H1 (cell line): Measurements from ENCODE around the gene PDE4D. TPM values are rescaled to one million over a fixed set of nuclear protein-coding genes. Genes with fewer than 3 reads are reported as not detected.

Source experiments
- CTCF ChIA-PET: fragments of 300-600 bp; sonication (Branson Sonifier 250); formaldehyde crosslinking; loops from one replicate; lab custom pipeline; 2021; ENCODE audit not compliant: partially characterized antibody; lab: Charles Lee
- POLR2A ChIA-PET: fragments of 300-600 bp; sonication (Branson Sonifier 250); formaldehyde crosslinking; loops from one replicate; lab custom pipeline; 2021; ENCODE audit warnings: inconsistent platforms; ENCODE audit not compliant: partially characterized antibody; lab: Charles Lee
- DNase-seq, 2 experiments: peaks; one replicate each; pipeline versions ENCODE4 v3.0.0 to v3.0.0-alpha.2; 2010 to 2022; ENCODE audit warnings: low spot score in 2 of 2, low read depth in 1 of 2, mixed read lengths in 1 of 2
- FAIRE-seq: peaks from 2 replicates; lab custom pipeline; 2011; peaks lifted over from hg19 to GRCh38; lab: Jason Lieb, UNC
- H2AFZ ChIP-seq: 2 replicates; pipeline ENCODE4 v1.8.1; 2012; ENCODE audit warnings: low read length, inconsistent platforms
- H2AK5ac ChIP-seq: 2 replicates; pipeline ENCODE4 v1.6.1; 2013; ENCODE audit warnings: low read depth, low read length
- H2BK120ac ChIP-seq: replicated peaks from 2 replicates; pipeline ENCODE3; 2013; ENCODE audit warnings: low read depth, low read length, inconsistent platforms
- H2BK12ac ChIP-seq: 2 replicates; pipeline ENCODE4 v1.6.1; 2013; ENCODE audit warnings: low read depth, low read length
- H2BK15ac ChIP-seq: 2 replicates; pipeline ENCODE4 v1.6.1; 2013; ENCODE audit warnings: low read length
- H2BK20ac ChIP-seq: 2 replicates; pipeline ENCODE4 v1.6.1; 2013; ENCODE audit warnings: low read length
- H2BK5ac ChIP-seq: 2 replicates; pipeline ENCODE4 v1.6.1; 2013; ENCODE audit warnings: low read depth, low read length
- H3K14ac ChIP-seq: 2 replicates; pipeline ENCODE4 v1.6.1; 2013; ENCODE audit warnings: inconsistent platforms; ENCODE audit not compliant: insufficient read length
- H3K18ac ChIP-seq: 2 replicates; pipeline ENCODE4 v1.6.1; 2013; ENCODE audit warnings: low read length; ENCODE audit errors: extremely low read depth
- H3K23ac ChIP-seq: 2 replicates; pipeline ENCODE4 v1.6.1; 2013; ENCODE audit warnings: inconsistent platforms; ENCODE audit not compliant: insufficient read length
- H3K23me2 ChIP-seq: 2 replicates; pipeline ENCODE4 v1.6.1; 2013; ENCODE audit warnings: low read depth, low read length
- H3K27ac ChIP-seq: 2 replicates; pipeline ENCODE4 v1.6.1; 2011; ENCODE audit warnings: low read depth, low read length, inconsistent platforms
- H3K27me3 ChIP-seq, 4 experiments: replicated peaks in 1 of 4; 1 replicate in 1 of 4; 2 replicates in 3 of 4; pipeline versions ENCODE4 v1.6.1 to v1.8.1; 2011 to 2013; ENCODE audit warnings: low read length in 3 of 4, mild to moderate bottlenecking in 3 of 4, inconsistent platforms in 2 of 4, mixed read lengths in 2 of 4, moderate library complexity in 1 of 4; ENCODE audit not compliant: control insufficient read depth in 3 of 4, insufficient read depth in 3 of 4; ENCODE audit errors: extremely low read depth in 1 of 4
- H3K36me3 ChIP-seq, 4 experiments: 2 replicates each; pipeline versions ENCODE4 v1.6.1 to v1.8.1; 2011 to 2013; ENCODE audit warnings: mild to moderate bottlenecking in 4 of 4, low read length in 3 of 4, moderate library complexity in 2 of 4, control low read depth in 1 of 4, inconsistent platforms in 1 of 4; ENCODE audit not compliant: insufficient read depth in 4 of 4, control insufficient read depth in 2 of 4
- H3K4ac ChIP-seq: replicated peaks from 2 replicates; pipeline ENCODE3; 2013; ENCODE audit warnings: low read length, low read depth, mixed read lengths, inconsistent platforms; ENCODE audit not compliant: insufficient read length
- H3K4me1 ChIP-seq, 4 experiments: replicated peaks in 1 of 4; 1 replicate in 1 of 4; 2 replicates in 3 of 4; pipeline versions ENCODE4 v1.6.1 to v1.8.1; 2011 to 2013; ENCODE audit warnings: low read length in 3 of 4, inconsistent platforms in 2 of 4, mixed read lengths in 1 of 4; ENCODE audit not compliant: insufficient read depth in 4 of 4, control insufficient read depth in 3 of 4
- H3K4me2 ChIP-seq, 2 experiments: 2 replicates each; pipeline versions ENCODE4 v1.6.1 to v1.8.1; 2011 to 2013; ENCODE audit warnings: low read depth in 2 of 2, low read length in 2 of 2, control low read depth in 1 of 2, inconsistent platforms in 1 of 2, mild to moderate bottlenecking in 1 of 2; ENCODE audit not compliant: insufficient read depth in 1 of 2
- H3K4me3 ChIP-seq, 4 experiments: fragments of 200-600, 300-600 bp in 1 of 4; sonication (generic), shearing (Covaris generic), sonication (Bioruptor Twin) in 1 of 4; 2 replicates each; pipeline versions ENCODE4 v1.5.1 to v1.8.1; 2011 to 2016; ENCODE audit warnings: low read length in 4 of 4, low read depth in 3 of 4, control low read depth in 2 of 4, inconsistent platforms in 2 of 4, mild to moderate bottlenecking in 2 of 4, mixed read lengths in 1 of 4, moderate library complexity in 1 of 4; ENCODE audit not compliant: insufficient read depth in 2 of 4; ENCODE audit errors: extremely low read depth in 1 of 4
- H3K56ac ChIP-seq: replicated peaks from 2 replicates; pipeline ENCODE3; 2013; ENCODE audit warnings: low read depth, mild to moderate bottlenecking, mixed read lengths, low read length, inconsistent platforms; ENCODE audit not compliant: insufficient read length
- H3K79me1 ChIP-seq: 2 replicates; pipeline ENCODE4 v1.6.1; 2013; ENCODE audit warnings: low read depth, low read length, control low read depth
- H3K79me2 ChIP-seq, 2 experiments: 2 replicates each; pipeline versions ENCODE4 v1.6.1 to v1.8.1; 2012 to 2013; ENCODE audit warnings: low read length in 2 of 2, mild to moderate bottlenecking in 2 of 2, inconsistent platforms in 1 of 2; ENCODE audit not compliant: insufficient read depth in 2 of 2, control insufficient read depth in 1 of 2
- H3K9ac ChIP-seq, 4 experiments: replicated peaks in 1 of 4; 1 replicate in 1 of 4; 2 replicates in 3 of 4; pipeline versions ENCODE4 v1.6.1 to v1.8.1; 2011 to 2013; ENCODE audit warnings: low read depth in 3 of 4, low read length in 3 of 4, control low read depth in 2 of 4, mild to moderate bottlenecking in 2 of 4, moderate library complexity in 2 of 4, inconsistent platforms in 1 of 4; ENCODE audit errors: extremely low read depth in 1 of 4
- H3K9me3 ChIP-seq, 2 experiments: 2 replicates each; pipeline versions ENCODE4 v1.6.1 to v1.8.1; 2012 to 2013; ENCODE audit warnings: mild to moderate bottlenecking in 2 of 2, moderate library complexity in 2 of 2, control low read depth in 1 of 2, inconsistent platforms in 1 of 2, low read depth in 1 of 2, low read length in 1 of 2, mixed read lengths in 1 of 2; ENCODE audit not compliant: insufficient read depth in 2 of 2
- H4K20me1 ChIP-seq, 2 experiments: replicated peaks in 1 of 2; 2 replicates each; pipeline versions ENCODE3 to v1.8.1; 2011 to 2013; ENCODE audit warnings: inconsistent platforms in 2 of 2, low read length in 2 of 2, mild to moderate bottlenecking in 1 of 2; ENCODE audit not compliant: insufficient read depth in 2 of 2, control insufficient read depth in 1 of 2
- H4K5ac ChIP-seq: 2 replicates; pipeline ENCODE4 v1.6.1; 2013; ENCODE audit warnings: low read length, low read depth, mixed read lengths, inconsistent platforms; ENCODE audit not compliant: insufficient read length
- H4K8ac ChIP-seq: 2 replicates; pipeline ENCODE4 v1.8.0; 2013; ENCODE audit warnings: mild to moderate bottlenecking, moderate library complexity, low read length, inconsistent platforms; ENCODE audit not compliant: insufficient read depth; ENCODE audit errors: extremely low read depth
- H4K91ac ChIP-seq: replicated peaks from 2 replicates; pipeline ENCODE3; 2013; ENCODE audit warnings: low read length, mixed read lengths, inconsistent platforms; ENCODE audit not compliant: insufficient read length
- BCL11A ChIP-seq, 2 experiments: IDR thresholded peaks; one replicate each; pipeline ENCODE4 v1.6.1; 2011; ENCODE audit warnings: low read depth in 2 of 2, low read length in 2 of 2, mild to moderate bottlenecking in 2 of 2
- JUND ChIP-seq: IDR thresholded peaks from 2 replicates; pipeline ENCODE4 v1.6.1; 2011; ENCODE audit warnings: mild to moderate bottlenecking, improper control_type of control experiment, low read length
- KDM4A ChIP-seq: IDR thresholded peaks from one replicate; pipeline ENCODE4 v1.7.1; 2012; ENCODE audit warnings: low read depth, mild to moderate bottlenecking, moderate library complexity, low read length, inconsistent platforms; ENCODE audit not compliant: severe bottlenecking
- KDM5A ChIP-seq: fragments of 200-600 bp; IDR thresholded peaks from 2 replicates; pipeline ENCODE4 v1.7.1; 2012; ENCODE audit warnings: mild to moderate bottlenecking, low read length, inconsistent platforms, mixed read lengths
- NRF1 ChIP-seq: IDR thresholded peaks from 2 replicates; pipeline ENCODE4 v1.6.1; 2011; ENCODE audit warnings: mild to moderate bottlenecking, low read depth, low read length, improper control_type of control experiment
- POU5F1 ChIP-seq: IDR thresholded peaks from 2 replicates; pipeline ENCODE4 v1.6.1; 2011; ENCODE audit warnings: low read depth, mild to moderate bottlenecking, low read length, moderate library complexity
- RNF2 ChIP-seq: fragments of 200-900, 300-1000 bp; sonication (generic); IDR thresholded peaks from 2 replicates; pipeline ENCODE4 v1.7.1; 2016; ENCODE audit warnings: borderline replicate concordance, low read depth, mild to moderate bottlenecking, antibody characterized with exemption, low read length; ENCODE audit not compliant: poor library complexity, severe bottlenecking; ENCODE audit errors: missing control alignments
- RXRA ChIP-seq: IDR thresholded peaks from 2 replicates; pipeline ENCODE4 v1.6.1; 2011; ENCODE audit warnings: low read depth, mild to moderate bottlenecking, low read length, moderate library complexity; ENCODE audit not compliant: insufficient read depth
- SUZ12 ChIP-seq: fragments of 200-600 bp; sonication (generic); IDR thresholded peaks from 2 replicates; pipeline ENCODE4 v1.6.1; 2012; ENCODE audit warnings: mild to moderate bottlenecking, inconsistent platforms, low read length, moderate library complexity, mixed read lengths
- ZNF274 ChIP-seq: IDR thresholded peaks from 2 replicates; pipeline ENCODE4 v1.7.0; 2012; ENCODE audit warnings: low read length, borderline replicate concordance; ENCODE audit errors: extremely low read depth
- WGBS, 2 experiments: shearing (Covaris generic) in 1 of 2; methylation state at CpG; one replicate each; pipeline versions ENCODE4 v1.1.6 to v1.1.7; 2013 to 2015; ENCODE audit warnings: low lambda C conversion rate in 2 of 2, mixed read lengths in 2 of 2, inconsistent platforms in 1 of 2, low coverage in 1 of 2, missing lambda C conversion rate in 1 of 2; ENCODE audit not compliant: insufficient replicate concordance in 2 of 2, insufficient coverage in 1 of 2, insufficient read length in 1 of 2; ENCODE audit errors: extremely low coverage in 1 of 2, missing lambda C conversion rate in 1 of 2; 5-methylcytosine and 5-hydroxymethylcytosine counted together
- polyA plus RNA-seq, 7 experiments: library from polyadenylated mRNA; depleted of rRNA in 3 of 7; stranded (reverse) in 5 of 7; unstranded in 2 of 7; fragments of >200 nt in 5 of 7; fragments of 200-250 nt in 2 of 7; gene quantifications; 1 replicate in 5 of 7; 2 replicates in 1 of 7; 4 replicates in 1 of 7; pipeline versions ENCODE4 v1.2.1 to v1.2.3, GENCODE V29; 2011 to 2013; ENCODE audit warnings: missing spikeins in 2 of 7, mixed read lengths in 2 of 7
- total RNA-seq: library from RNA; stranded (reverse); fragmentation: NEBNext Ultra II Directional; extraction: Animal tissue kit (Norgen Biotek cat#: 25700); gene quantifications from 2 replicates; pipeline ENCODE4 v1.2.1, GENCODE V29; 2021
- TF ChIP-seq, protein P1 (sequence below), 3 experiments: IDR thresholded peaks; 1 replicate in 2 of 3; 2 replicates in 1 of 3; pipeline versions ENCODE4 v1.5.1 to v1.6.1; 2011; ENCODE audit warnings: low read length in 3 of 3, mild to moderate bottlenecking in 3 of 3, inconsistent platforms in 2 of 3, low read depth in 1 of 3, moderate library complexity in 1 of 3; ENCODE audit not compliant: insufficient read depth in 1 of 3; ENCODE audit errors: control extremely low read depth in 1 of 3

PDE4D gene
- total and polyA plus RNA-seq, 2 of the 8 experiments (the other 6 are each of a cell fraction or from before 2014, with no cell fraction given) = 2.3 to 3.7 TPM

DNA sequence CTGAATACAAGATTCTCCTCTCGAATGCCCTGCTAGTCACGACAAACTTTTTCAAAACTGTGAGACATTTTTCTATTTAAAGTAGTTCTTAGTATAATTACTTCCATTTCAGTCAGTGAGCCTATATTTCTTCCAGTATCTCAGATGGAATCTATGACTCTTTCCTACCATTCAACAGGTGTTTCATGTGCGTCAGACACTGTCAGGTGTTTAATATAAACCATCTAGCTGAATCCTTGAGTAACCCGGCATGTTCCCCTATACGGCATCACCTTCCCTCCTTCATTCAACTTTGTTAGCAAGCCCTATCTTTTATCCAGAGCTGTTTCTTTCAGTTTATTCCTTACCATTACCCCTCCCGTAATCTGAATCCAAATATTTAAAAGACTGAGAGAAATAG lies 891.8 kb downstream of the PDE4D start:
- Histone ChIP-seq H2BK12ac (no peak overlapping the region), H3K79me2 (no peaks in the 10 kb centered on the region), H2BK5ac (no peak overlapping the region), H2BK15ac (no peak overlapping the region), H3K9me3 (no peaks in the 10 kb centered on the region; a peak in 1 of 4 replicates), H2AFZ (no peak overlapping the region), H3K4me2 (no peak overlapping the region), H3K4ac (no peak overlapping the region), H3K56ac (no peak overlapping the region), H2BK120ac (no peak overlapping the region), H3K4me1 (peaks cover 2 to 14% (median 10%) of the 10 kb centered on the region in 4 experiments; a peak in 6 of 7 replicates), H3K27ac (no peak overlapping the region), H3K23me2 (no peaks in the 10 kb centered on the region), H3K9ac (no peak overlapping the region), H3K14ac (no peak overlapping the region), H2BK20ac (no peak overlapping the region), H3K27me3 (no peaks in the 10 kb centered on the region), H3K4me3 (no peak overlapping the region), H3K79me1 (no peaks in the 10 kb centered on the region), H4K5ac (no peak overlapping the region), H4K20me1 (no peaks in the 10 kb centered on the region), H2AK5ac (no peak overlapping the region), H3K18ac (no peak overlapping the region), H3K23ac (no peak overlapping the region), H4K8ac (no peak overlapping the region), H3K36me3 (no peaks in the 10 kb centered on the region), H4K91ac (no peak overlapping the region)
- 90% methylated on average over 6 of the region's 6 CpGs; no CpG with 5 or more reads in 1 of the 2 experiments for WGBS, 2 experiments
- ChIA-PET CTCF (interaction anchor here (0.7 to 14.8 kb wide), 8 partner anchors 108 to 1735 kb away, joined by 3 to 206 read pairs (median 4); no protein-coding TSS in a partner anchor), POLR2A (interaction anchor here (1.0 to 1.1 kb wide), 2 partner anchors 8 to 115 kb away, joined by 3 to 4 read pairs; no protein-coding TSS in a partner anchor)
- FAIRE-seq (no peak), DNase-seq (no peak)
- TF ChIP-seq SUZ12 (no peak), KDM5A (no peak), BCL11A (IDR thresholded peaks at IDR 0.05; ENCODE audit: low read depth in 2 of 2, low read length in 2 of 2) (no peak), NRF1 (no peak), RNF2 (no peak), KDM4A (no peak), ZNF274 (no peak), JUND (no peak), RXRA (no peak), POU5F1 (no peak)
- TF ChIP-seq, protein P1, sequence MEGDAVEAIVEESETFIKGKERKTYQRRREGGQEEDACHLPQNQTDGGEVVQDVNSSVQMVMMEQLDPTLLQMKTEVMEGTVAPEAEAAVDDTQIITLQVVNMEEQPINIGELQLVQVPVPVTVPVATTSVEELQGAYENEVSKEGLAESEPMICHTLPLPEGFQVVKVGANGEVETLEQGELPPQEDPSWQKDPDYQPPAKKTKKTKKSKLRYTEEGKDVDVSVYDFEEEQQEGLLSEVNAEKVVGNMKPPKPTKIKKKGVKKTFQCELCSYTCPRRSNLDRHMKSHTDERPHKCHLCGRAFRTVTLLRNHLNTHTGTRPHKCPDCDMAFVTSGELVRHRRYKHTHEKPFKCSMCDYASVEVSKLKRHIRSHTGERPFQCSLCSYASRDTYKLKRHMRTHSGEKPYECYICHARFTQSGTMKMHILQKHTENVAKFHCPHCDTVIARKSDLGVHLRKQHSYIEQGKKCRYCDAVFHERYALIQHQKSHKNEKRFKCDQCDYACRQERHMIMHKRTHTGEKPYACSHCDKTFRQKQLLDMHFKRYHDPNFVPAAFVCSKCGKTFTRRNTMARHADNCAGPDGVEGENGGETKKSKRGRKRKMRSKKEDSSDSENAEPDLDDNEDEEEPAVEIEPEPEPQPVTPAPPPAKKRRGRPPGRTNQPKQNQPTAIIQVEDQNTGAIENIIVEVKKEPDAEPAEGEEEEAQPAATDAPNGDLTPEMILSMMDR (IDR thresholded peaks at IDR 0.05; ENCODE audit: control extremely low read depth in 1 of 3, insufficient read depth in 1 of 3, low read depth in 1 of 3, low read length in 3 of 3) = no peak
